Effector memory CD8-positive, alpha-beta T cell (primary cell): ENCODE measurements around the gene CNPY4.

Source experiments
- ATAC-seq: fragments of 150-1000 bp; cut with Tn5 transposase; replicated peaks from 2 replicates; pipeline ENCODE4 v1.10.0; 2021; ENCODE audit warnings: mild to moderate bottlenecking, moderate library complexity
- DNase-seq, 3 experiments: peaks; one replicate each; pipeline ENCODE4 v3.0.0; 2021
- H3K27ac Mint-ChIP-seq, 2 donors: one replicate each; pipeline ENCODE4 v1.8.0; 2022; ENCODE audit warnings: mild to moderate bottlenecking in 2 of 2, mixed read lengths in 2 of 2, moderate library complexity in 2 of 2
- H3K27me3 Mint-ChIP-seq, 2 donors: one replicate each; pipeline ENCODE4 v1.8.0; 2022; ENCODE audit warnings: mixed read lengths in 2 of 2
- H3K36me3 Mint-ChIP-seq: one replicate; pipeline ENCODE4 v1.8.0; 2022; ENCODE audit warnings: mild to moderate bottlenecking, moderate library complexity, mixed read lengths; ENCODE audit not compliant: insufficient read depth
- H3K4me1 Mint-ChIP-seq, 2 donors: one replicate each; pipeline ENCODE4 v1.8.0; 2022; ENCODE audit warnings: low read depth in 2 of 2, mixed read lengths in 2 of 2
- H3K4me3 Mint-ChIP-seq, 2 donors: one replicate each; pipeline ENCODE4 v1.8.0; 2022; ENCODE audit warnings: mild to moderate bottlenecking in 2 of 2, mixed read lengths in 2 of 2, moderate library complexity in 2 of 2
- H3K9me3 Mint-ChIP-seq, 2 donors: one replicate each; pipeline ENCODE4 v1.8.0; 2022; ENCODE audit warnings: mixed read lengths in 2 of 2

The CNPY4 gene

GRCh38 chr7:100098913-100099312 lies 20.5 kb upstream of the CNPY4 start:
- Mint-ChIP-seq H3K4me1 (peaks cover 30 to 32% of the 10 kb centered on the region in 2 donors), H3K27me3 (no peaks in the 10 kb centered on the region), H3K27ac (peak overlapping the region; percentile 98 to 99), H3K36me3 (peaks cover 91% of the 10 kb centered on the region), H3K4me3 (peak overlapping the region; percentile 92 to 96), H3K9me3 (no peaks in the 10 kb centered on the region)
- DNase-seq: no peak
- ATAC-seq: no peak

- Mint-ChIP-seq H3K4me1 (peaks cover 30 to 32% of the 10 kb centered on the region in 2 donors), H3K36me3 (peaks cover 86% of the 10 kb centered on the region), H3K27me3 (no peaks in the 10 kb centered on the region), H3K9me3 (no peaks in the 10 kb centered on the region), H3K27ac (peak overlapping the region; percentile 98 to 99), H3K4me3 (peak overlapping the region; percentile 92 to 96)
- no peak for DNase-seq
- no peak for ATAC-seq
Measured at GRCh38 chr7:100099452-100099851, 20.0 kb upstream of the CNPY4 start.

DNA sequence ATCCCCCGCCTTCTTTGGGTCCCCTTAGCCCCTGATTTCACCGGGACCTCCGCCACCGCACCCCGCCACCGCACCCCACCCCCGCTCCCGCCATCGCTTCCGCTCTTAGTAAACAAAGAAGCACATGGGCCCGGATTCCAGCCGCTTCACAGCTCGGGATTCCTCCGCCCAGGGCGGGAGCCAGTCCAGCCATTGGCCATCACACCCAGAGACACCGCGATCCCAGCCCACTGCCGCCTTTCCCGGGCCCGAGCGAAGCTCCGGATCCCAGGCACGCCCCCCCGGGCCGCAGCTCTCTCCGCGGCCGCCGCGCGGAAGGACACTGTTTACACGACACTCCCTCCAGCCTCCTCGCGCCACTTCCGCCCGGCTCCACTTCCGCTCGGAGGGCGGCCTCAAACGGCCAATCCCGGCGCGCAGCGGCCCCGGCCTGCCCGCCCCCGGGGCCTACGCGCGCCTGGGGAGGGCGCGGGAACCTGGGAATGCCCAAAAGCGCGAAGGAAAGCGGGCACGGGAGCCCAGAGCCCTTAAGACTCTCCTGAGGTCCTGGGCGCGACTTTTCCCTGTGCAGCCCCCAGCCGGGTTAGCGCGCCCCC lies 18.9 kb upstream of the CNPY4 start:
- peak; percentile 75 for ATAC-seq
- H3K4me1 Mint-ChIP-seq: peaks cover 30 to 32% of the 10 kb centered on the region in 2 donors
- H3K27me3 Mint-ChIP-seq: no peaks in the 10 kb centered on the region
- DNase-seq: peak; percentile 79 to 87 (median 84)
- H3K9me3 Mint-ChIP-seq: no peaks in the 10 kb centered on the region
- peak overlapping the region; percentile 92 to 96 for H3K4me3 Mint-ChIP-seq
- peak overlapping the region; percentile 98 to 99 for H3K27ac Mint-ChIP-seq
- peaks cover 75% of the 10 kb centered on the region for H3K36me3 Mint-ChIP-seq

DNA sequence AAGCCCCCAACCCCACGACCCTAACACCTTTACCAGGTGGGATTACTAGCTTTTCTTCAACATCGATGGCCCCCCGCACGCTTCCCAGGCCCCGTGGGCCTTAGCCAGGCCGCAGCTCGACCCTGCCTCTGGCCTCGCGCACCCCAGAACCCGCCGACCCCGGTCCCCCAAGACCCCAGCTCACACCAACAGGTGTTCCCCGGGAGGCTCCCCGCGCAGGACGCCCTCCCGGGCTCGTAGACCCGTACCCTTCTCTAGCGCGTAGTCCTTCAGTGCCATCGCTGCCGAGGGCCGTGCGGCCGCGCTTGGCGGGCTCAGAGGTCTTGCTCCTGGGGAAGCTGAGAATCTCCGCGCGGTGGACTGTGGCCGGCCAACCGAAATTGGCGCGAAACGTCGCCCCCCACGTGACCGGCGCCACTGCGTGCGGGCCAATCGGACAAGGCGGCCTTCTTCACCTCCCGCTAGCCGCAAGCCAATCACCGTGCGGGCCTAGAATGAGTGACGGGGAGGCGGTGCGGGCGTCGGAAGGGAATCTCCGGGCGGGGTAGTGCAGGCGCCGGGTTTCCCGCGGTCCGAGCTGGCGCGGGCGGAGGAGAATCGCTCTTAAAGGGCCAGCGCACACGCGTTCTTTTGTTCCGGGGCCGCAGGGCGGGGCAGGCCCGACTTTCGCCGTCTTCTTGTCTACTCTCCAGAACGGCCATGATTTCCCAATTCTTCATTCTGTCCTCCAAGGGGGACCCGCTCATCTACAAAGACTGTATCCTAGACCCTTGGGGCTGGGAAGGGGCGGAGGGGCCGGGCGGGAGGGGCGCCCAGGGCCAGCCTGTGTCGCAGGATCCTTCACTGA lies 18.2 kb upstream of the CNPY4 start, which contains the start of the genes AP4M1 and MCM7:
AP4M1 (plus strand) TSS at position 628 of the 847 bp plus-strand sequence; CDS start at position 700, 72 bp downstream.
MCM7 (minus strand) TSS at position 382 of the 847 bp plus-strand sequence; CDS start at position 279, 103 bp downstream.
- Mint-ChIP-seq H3K4me1 (peaks cover 29 to 30% of the 10 kb centered on the region in 2 donors), H3K27me3 (no peaks in the 10 kb centered on the region), H3K9me3 (no peaks in the 10 kb centered on the region), H3K4me3 (peak within 1 kb of the TSS; percentile 92 to 96), H3K36me3 (peaks cover 68% of the 10 kb centered on the region), H3K27ac (peak within 1 kb of the TSS; percentile 98 to 99)
- peak; percentile 82 for ATAC-seq
- peak; percentile 91 to 93 (median 93) for DNase-seq

DNA sequence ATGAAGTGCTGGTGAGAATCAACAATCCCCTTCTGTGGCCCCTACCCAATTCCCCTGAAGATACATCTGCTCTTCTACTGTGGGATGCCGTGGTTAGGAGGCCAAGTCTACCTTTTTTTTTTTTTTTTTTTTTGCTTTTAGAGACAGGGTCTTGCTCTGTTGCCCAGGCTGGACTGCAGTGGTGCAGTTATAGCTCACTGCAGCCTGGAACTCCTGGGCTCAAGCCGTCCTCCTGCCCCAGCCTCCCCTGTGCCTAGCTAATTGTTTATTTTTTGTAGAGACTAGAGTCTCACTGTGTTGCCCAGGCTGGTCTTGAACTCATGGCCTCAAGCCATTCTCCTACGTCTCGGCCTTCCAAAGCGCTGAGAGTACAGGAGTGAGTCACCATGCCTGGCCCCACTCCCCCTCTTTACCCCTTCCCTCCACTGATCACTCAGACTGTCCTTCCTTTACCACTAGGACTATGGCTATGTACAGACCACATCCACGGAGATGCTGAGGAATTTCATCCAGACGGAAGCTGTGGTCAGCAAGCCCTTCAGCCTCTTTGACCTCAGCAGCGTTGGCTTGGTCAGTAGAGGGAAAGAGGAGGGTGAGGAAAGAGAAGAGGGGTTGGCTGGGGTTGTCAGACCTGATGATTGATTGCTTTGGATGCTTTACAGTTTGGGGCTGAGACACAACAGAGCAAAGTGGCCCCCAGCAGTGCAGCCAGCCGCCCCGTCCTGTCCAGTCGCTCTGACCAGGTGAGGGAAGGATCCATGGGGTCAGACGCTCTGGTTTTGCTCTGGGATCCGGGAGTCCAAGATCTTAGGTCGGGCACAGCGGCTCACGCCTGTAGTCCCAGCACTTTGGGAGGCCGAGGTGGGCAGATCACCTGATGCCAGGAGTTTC lies 16.2 kb upstream of the CNPY4 start:
- H3K4me3 Mint-ChIP-seq: peak overlapping the region; percentile 76 to 96

DNA sequence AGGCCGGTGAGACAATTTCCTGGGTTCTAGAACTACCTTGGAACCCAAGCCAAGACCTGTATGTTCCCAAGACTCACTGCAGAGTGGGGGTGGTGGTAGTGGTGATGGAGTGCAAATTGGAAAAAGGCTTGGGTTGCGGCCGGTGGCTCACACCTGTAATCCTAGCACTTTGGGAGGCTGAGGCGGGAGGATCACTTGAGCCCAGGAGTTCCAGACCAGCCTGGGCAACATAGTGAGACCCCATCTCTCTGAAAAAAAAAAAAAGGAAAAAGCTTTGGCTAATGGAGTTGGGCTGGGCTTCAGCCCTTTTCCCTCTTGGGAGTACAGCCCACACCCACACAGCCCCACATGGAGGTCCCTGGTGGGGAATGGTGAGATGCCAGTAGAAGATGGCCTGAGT lies 13.9 kb upstream of the CNPY4 start:
- no peak overlapping the region for H3K4me3 Mint-ChIP-seq
- H3K9me3 Mint-ChIP-seq: no peaks in the 10 kb centered on the region
- DNase-seq: no peak
- peak overlapping the region in 1 of 2 donors; percentile 28 for H3K27ac Mint-ChIP-seq
- H3K4me1 Mint-ChIP-seq: peaks cover 5 to 9% of the 10 kb centered on the region in 2 donors
- no peaks in the 10 kb centered on the region for H3K27me3 Mint-ChIP-seq
- H3K36me3 Mint-ChIP-seq: peaks cover 44% of the 10 kb centered on the region
- ATAC-seq: no peak

More for the DNA sequence above, 16.2 kb upstream of the CNPY4 start:
- H3K36me3 Mint-ChIP-seq: peaks cover 49% of the 10 kb centered on the region
- no peaks in the 10 kb centered on the region for H3K27me3 Mint-ChIP-seq
- no peak for DNase-seq
- ATAC-seq: no peak
- H3K9me3 Mint-ChIP-seq: no peaks in the 10 kb centered on the region
- H3K4me1 Mint-ChIP-seq: peaks cover 25 to 27% of the 10 kb centered on the region in 2 donors
- H3K27ac Mint-ChIP-seq: peak overlapping the region; percentile 82 to 98

- Mint-ChIP-seq H3K27ac (no peak overlapping the region), H3K36me3 (peaks cover 42% of the 10 kb centered on the region)
Measured at GRCh38 chr7:100106633-100107032, 12.8 kb upstream of the CNPY4 start.

DNA sequence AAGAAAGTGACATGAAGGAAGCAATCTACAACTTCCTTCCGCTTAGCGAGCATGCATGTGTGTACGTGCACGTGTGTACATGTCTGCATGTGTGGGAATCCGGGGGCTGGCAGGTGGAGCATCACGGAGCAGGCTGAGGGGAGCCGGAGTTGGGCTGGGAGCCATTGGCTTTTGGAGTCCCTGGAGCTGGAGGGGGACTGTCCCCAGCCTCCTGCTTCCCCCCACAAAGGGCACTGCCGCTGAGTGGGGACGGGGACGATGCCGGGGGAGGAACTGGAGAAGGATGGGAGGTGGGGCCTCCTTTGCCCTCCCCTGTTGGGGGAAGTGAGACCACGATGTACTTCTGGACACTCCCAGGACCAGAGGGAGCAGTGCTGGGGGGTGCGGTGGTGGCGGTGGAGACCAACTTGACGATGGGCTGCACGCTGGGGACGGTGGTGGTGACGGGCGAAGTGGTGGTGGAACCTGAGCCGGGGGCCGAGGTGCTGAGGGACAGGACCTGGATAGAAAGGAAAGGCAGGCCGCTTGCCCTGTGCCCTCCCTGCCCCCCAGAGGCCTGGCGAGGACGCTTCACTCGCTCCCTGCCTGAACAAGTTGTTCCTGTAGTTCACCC lies 12.2 kb upstream of the CNPY4 start:
- no peaks in the 10 kb centered on the region for H3K9me3 Mint-ChIP-seq
- H3K27me3 Mint-ChIP-seq: no peaks in the 10 kb centered on the region
- DNase-seq (no peak), ATAC-seq (no peak)
- peaks cover 5 to 8% of the 10 kb centered on the region in 2 donors for H3K4me1 Mint-ChIP-seq
- H3K36me3 Mint-ChIP-seq: peaks cover 40% of the 10 kb centered on the region
- H3K27ac Mint-ChIP-seq: peak overlapping the region in 1 of 2 donors; percentile 77
- H3K4me3 Mint-ChIP-seq: no peak overlapping the region

More at GRCh38 chr7:100106633-100107032, 12.8 kb upstream of the CNPY4 start:
- no peak for DNase-seq
- Mint-ChIP-seq H3K4me1 (peaks cover 5 to 8% of the 10 kb centered on the region in 2 donors), H3K9me3 (no peaks in the 10 kb centered on the region), H3K27me3 (no peaks in the 10 kb centered on the region), H3K4me3 (no peak overlapping the region)
- no peak for ATAC-seq

DNA sequence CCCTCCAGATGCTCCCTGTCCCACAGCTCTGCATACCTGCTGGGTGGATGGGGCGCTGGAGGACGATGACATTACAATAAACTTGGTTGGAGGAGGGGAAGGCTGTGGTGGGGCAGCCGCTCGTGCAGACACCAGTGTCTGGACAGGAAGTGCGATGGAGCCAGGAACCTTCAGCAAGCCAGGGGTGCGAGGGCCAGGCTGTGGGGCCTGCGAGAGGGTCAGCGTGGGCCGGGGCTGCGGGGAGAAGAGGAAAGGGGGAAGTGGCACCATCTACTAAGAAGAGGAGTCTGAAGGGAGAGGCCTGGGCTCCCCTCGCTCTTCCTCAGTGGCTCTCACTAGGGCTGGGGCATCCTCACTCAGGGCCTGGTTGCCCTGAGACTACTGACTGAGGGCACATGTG lies 11.5 kb upstream of the CNPY4 start:
- no peak for ATAC-seq
- H3K27me3 Mint-ChIP-seq: no peaks in the 10 kb centered on the region
- H3K27ac Mint-ChIP-seq: peak overlapping the region in 1 of 2 donors; percentile 77
- no peaks in the 10 kb centered on the region for H3K9me3 Mint-ChIP-seq
- H3K4me1 Mint-ChIP-seq: peaks cover 0 to 3% of the 10 kb centered on the region in 2 donors
- H3K36me3 Mint-ChIP-seq: peaks cover 44% of the 10 kb centered on the region
- no peak overlapping the region for H3K4me3 Mint-ChIP-seq
- DNase-seq: no peak

GRCh38 chr7:100109521-100110163 lies 9.8 kb upstream of the CNPY4 start:
- Mint-ChIP-seq H3K27ac (no peak overlapping the region), H3K9me3 (no peaks in the 10 kb centered on the region), H3K36me3 (peaks cover 38% of the 10 kb centered on the region), H3K27me3 (no peaks in the 10 kb centered on the region), H3K4me1 (peaks cover 0 to 1% of the 10 kb centered on the region in 2 donors), H3K4me3 (no peak overlapping the region)
- ATAC-seq: no peak
- no peak for DNase-seq

- Mint-ChIP-seq H3K27me3 (no peaks in the 10 kb centered on the region), H3K9me3 (no peaks in the 10 kb centered on the region), H3K36me3 (peaks cover 38% of the 10 kb centered on the region), H3K4me1 (peaks cover 0 to 1% of the 10 kb centered on the region in 2 donors), H3K4me3 (no peak overlapping the region), H3K27ac (peak overlapping the region in 1 of 2 donors; percentile 67)
- no peak for DNase-seq
- no peak for ATAC-seq
Measured at GRCh38 chr7:100111156-100111555, 8.3 kb upstream of the CNPY4 start.

- Mint-ChIP-seq H3K4me1 (peaks cover 0 to 1% of the 10 kb centered on the region in 2 donors), H3K27ac (peak overlapping the region in 1 of 2 donors; percentile 67), H3K27me3 (no peaks in the 10 kb centered on the region), H3K4me3 (no peak overlapping the region), H3K36me3 (peaks cover 38% of the 10 kb centered on the region), H3K9me3 (no peaks in the 10 kb centered on the region)
- ATAC-seq (no peak), DNase-seq (no peak)
Measured at GRCh38 chr7:100111914-100112313, 7.5 kb upstream of the CNPY4 start.
